Mesothelial cell of epicardium (in vitro differentiated cells): ENCODE data around the gene KPNA5. TPM values are rescaled to one million over a fixed set of nuclear protein-coding genes. Genes with fewer than 3 reads are reported as not detected.

Experiments used
- DNase-seq, 2 experiments: peaks; one replicate each; pipeline ENCODE4 v3.0.0; 2021; ENCODE audit warnings: low spot score in 2 of 2; ENCODE audit not compliant: unreplicated experiment in 2 of 2
- H3K27ac Mint-ChIP-seq: 2 replicates; pipeline ENCODE4 v1.8.0; 2021; ENCODE audit warnings: mixed read lengths
- H3K27me3 Mint-ChIP-seq: 2 replicates; pipeline ENCODE4 v1.8.0; 2021; ENCODE audit warnings: low read depth, mixed read lengths
- H3K36me3 Mint-ChIP-seq: 2 replicates; pipeline ENCODE4 v1.8.0; 2021; ENCODE audit warnings: mixed read lengths
- H3K4me1 Mint-ChIP-seq: 2 replicates; pipeline ENCODE4 v1.8.0; 2021; ENCODE audit warnings: mixed read lengths
- H3K4me3 Mint-ChIP-seq: 2 replicates; pipeline ENCODE4 v1.8.0; 2021; ENCODE audit warnings: mild to moderate bottlenecking, moderate library complexity, mixed read lengths
- H3K9me3 Mint-ChIP-seq: 2 replicates; pipeline ENCODE4 v1.8.0; 2021; ENCODE audit warnings: mixed read lengths
- CTCF ChIP-seq: fragments of 200-600 bp; sonication (generic); IDR thresholded peaks from one replicate; pipeline ENCODE4 v1.5.0; 2021; ENCODE audit warnings: antibody characterized with exemption; ENCODE audit not compliant: unreplicated experiment
- total RNA-seq: library from RNA; stranded (reverse); gene quantifications from 3 replicates; pipeline ENCODE4 v1.2.1, GENCODE V29; 2021

Gene KPNA5
- total RNA-seq, 1 donor from 2014 or later, result 32.2 TPM

GRCh38 chr6:116741571-116741970 lies 60.6 kb downstream of the KPNA5 start:
- no peaks in the 10 kb centered on the region for H3K4me1 Mint-ChIP-seq
- no peaks in the 10 kb centered on the region for H3K27me3 Mint-ChIP-seq
- DNase-seq, result no peak
- H3K36me3 Mint-ChIP-seq, result peaks cover 19% of the 10 kb centered on the region
- no peak for TF ChIP-seq CTCF
- no peak overlapping the region for H3K4me3 Mint-ChIP-seq
- peaks cover 41% of the 10 kb centered on the region for H3K9me3 Mint-ChIP-seq
- H3K27ac Mint-ChIP-seq, result no peak overlapping the region

GRCh38 chr6:116745176-116745575 lies 64.2 kb downstream of the KPNA5 start:
- Mint-ChIP-seq H3K27ac (no peak overlapping the region), H3K4me1 (no peaks in the 10 kb centered on the region), H3K4me3 (no peak overlapping the region), H3K36me3 (no peaks in the 10 kb centered on the region), H3K27me3 (peaks cover 4% of the 10 kb centered on the region), H3K9me3 (peaks cover 26% of the 10 kb centered on the region)
- no peak for TF ChIP-seq CTCF
- DNase-seq, result no peak

GRCh38 chr6:116761779-116762178 lies 80.8 kb downstream of the KPNA5 start:
- Mint-ChIP-seq H3K4me3 (no peak overlapping the region), H3K9me3 (no peaks in the 10 kb centered on the region), H3K27ac (no peak overlapping the region), H3K36me3 (no peaks in the 10 kb centered on the region), H3K27me3 (peaks cover 59% of the 10 kb centered on the region), H3K4me1 (peaks cover 10% of the 10 kb centered on the region)
- TF ChIP-seq CTCF, result no peak
- DNase-seq, result no peak

- Mint-ChIP-seq H3K27ac (no peak overlapping the region), H3K27me3 (peaks cover 62% of the 10 kb centered on the region), H3K36me3 (no peaks in the 10 kb centered on the region), H3K4me1 (peaks cover 10% of the 10 kb centered on the region), H3K4me3 (no peak overlapping the region), H3K9me3 (no peaks in the 10 kb centered on the region)
- no peak for TF ChIP-seq CTCF
- no peak for DNase-seq
Observed at GRCh38 chr6:116762235-116762634, 81.2 kb downstream of the KPNA5 start.

GRCh38 chr6:116763048-116763447 lies 82.0 kb downstream of the KPNA5 start:
- H3K9me3 Mint-ChIP-seq, result no peaks in the 10 kb centered on the region
- no peaks in the 10 kb centered on the region for H3K36me3 Mint-ChIP-seq
- H3K27me3 Mint-ChIP-seq, result peaks cover 65% of the 10 kb centered on the region

More at GRCh38 chr6:116763048-116763447, 82.0 kb downstream of the KPNA5 start:
- Mint-ChIP-seq H3K4me3 (no peak overlapping the region), H3K4me1 (peaks cover 10% of the 10 kb centered on the region), H3K27ac (no peak overlapping the region)
- TF ChIP-seq CTCF, result no peak
- no peak for DNase-seq
